GM18861 (cell line): ENCODE measurements around the gene SLC43A3.

ENCODE experiments used
- ATAC-seq: cut with Tn5 transposase; IDR thresholded peaks from one replicate; pipeline ENCODE4 v1.9.1; 2021; ENCODE audit not compliant: unreplicated experiment

The SLC43A3 gene

GRCh38 chr11:57360991-57361390, 65.9 kb downstream of the SLC43A3 start:
- ATAC-seq, result no peak

- ATAC-seq, result no peak
Observed at GRCh38 chr11:57359896-57360690, 66.8 kb downstream of the SLC43A3 start.

GRCh38 chr11:57359396-57359795, 67.5 kb downstream of the SLC43A3 start:
- ATAC-seq, result no peak

- no peak for ATAC-seq
Observed at GRCh38 chr11:57358991-57359390, 67.9 kb downstream of the SLC43A3 start.

GRCh38 chr11:57358543-57358961, 68.4 kb downstream of the SLC43A3 start:
- ATAC-seq, result no peak

- no peak for ATAC-seq
Observed at GRCh38 chr11:57357856-57358255, 69.1 kb downstream of the SLC43A3 start.

GRCh38 chr11:57357310-57357709, 69.6 kb downstream of the SLC43A3 start:
- no peak for ATAC-seq
